Thyroid gland (tissue), 4 donors: ENCODE measurements around the gene POU2F2. TPM values are rescaled to one million over a fixed set of nuclear protein-coding genes. Genes with fewer than 3 reads are reported as not detected.
"Not testable (repeated sequence)": the region's sequence is repeated elsewhere in the genome, so short reads cannot be mapped to it uniquely, and the experiment has no call there.

Experiments used
- DNase-seq, 2 donors: peaks; one replicate each; pipeline ENCODE4 v3.0.0-alpha.2; 2019
- H3K27ac ChIP-seq, 3 donors: fragments of 200-600 bp; sonication (generic); 1 replicate in 2 of 3; 2 replicates in 1 of 3; pipeline ENCODE4 v1.5.1; 2016 to 2019; ENCODE audit warnings: mild to moderate bottlenecking in 1 of 3, moderate library complexity in 1 of 3
- H3K27me3 ChIP-seq: fragments of 200-600 bp; sonication (generic); one replicate; pipeline ENCODE4 v1.5.1; 2019
- H3K36me3 ChIP-seq, 2 donors: fragments of 200-600 bp; sonication (generic); one replicate each; pipeline ENCODE4 v1.5.1; 2016 to 2019
- H3K4me1 ChIP-seq, 2 donors: fragments of 200-600 bp; sonication (generic); one replicate each; pipeline ENCODE4 v1.5.1; 2017 to 2019
- H3K4me3 ChIP-seq, 3 donors: fragments of 200-600 bp; sonication (generic); replicated peaks in 1 of 3; 1 replicate in 2 of 3; 2 replicates in 1 of 3; pipeline ENCODE4 v1.5.1; 2016; ENCODE audit warnings: mild to moderate bottlenecking in 1 of 3
- H3K9me3 ChIP-seq: fragments of 200-600 bp; sonication (generic); one replicate; pipeline ENCODE4 v1.5.1; 2017
- CTCF ChIP-seq, 6 experiments: fragments of 200-600 bp in 3 of 6; fragments of 450-650 bp in 3 of 6; sonication (generic) in 3 of 6; IDR thresholded peaks; one replicate each; pipeline ENCODE4 v1.5.1; 2016 to 2019; ENCODE audit warnings: antibody characterized with exemption in 6 of 6, mild to moderate bottlenecking in 2 of 6, inconsistent platforms in 1 of 6, moderate library complexity in 1 of 6
- POLR2A ChIP-seq, 2 donors: fragments of 450-650 bp; IDR thresholded peaks; one replicate each; pipeline ENCODE4 v1.6.1; 2017; ENCODE audit warnings: antibody characterized with exemption in 2 of 2, mild to moderate bottlenecking in 2 of 2, moderate library complexity in 1 of 2
- WGBS, 2 donors: methylation state at CpG; one replicate each; pipeline ENCODE4 v1.1.5; 2017; 5-methylcytosine and 5-hydroxymethylcytosine counted together
- intact Hi-C: fragments of 100-400 bp; cut with DNase I; formaldehyde crosslinking; loops from one replicate; pipeline ENCODE4 v1.15.1; 2023
- total RNA-seq, 4 donors: library from RNA; depleted of rRNA; stranded (reverse); fragments of >200 nt; gene quantifications; one replicate each; pipeline ENCODE4 v1.2.3, GENCODE V29; 2016

The POU2F2 gene
- total RNA-seq, 4 donors from 2014 or later, result 0.11 to 0.49 (median 0.15) TPM

DNA sequence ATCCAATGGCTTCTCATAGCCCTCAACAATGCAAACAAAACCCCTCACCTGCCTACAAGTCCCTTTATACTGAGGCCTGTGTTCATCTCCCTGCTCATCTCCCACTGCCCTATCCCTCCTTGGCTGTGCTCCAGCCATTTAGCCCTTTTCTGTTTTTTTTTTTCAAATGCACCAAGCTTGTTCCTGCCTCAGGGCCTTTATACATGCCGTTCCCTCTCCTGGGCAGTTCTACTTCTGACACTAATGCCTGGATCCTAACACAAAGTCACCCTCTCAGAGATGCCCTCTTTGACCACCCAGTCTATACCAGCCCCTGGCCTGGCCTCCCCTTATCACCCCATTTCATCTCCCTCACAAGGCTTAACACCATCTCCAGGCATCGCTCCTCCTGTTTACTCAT, 29.4 kb downstream of the POU2F2 start:
- intact Hi-C loops, result no loop called here
- WGBS, 2 donors, result 74% methylated on average over 2 of the region's 2 CpGs
- no peaks in the 10 kb centered on the region for H3K36me3 ChIP-seq
- DNase-seq, result no peak
- H3K4me1 ChIP-seq, result no peaks in the 10 kb centered on the region
- no peaks in the 10 kb centered on the region for H3K27me3 ChIP-seq
- no peaks in the 10 kb centered on the region for H3K9me3 ChIP-seq
- no peak for TF ChIP-seq CTCF (IDR thresholded peaks at IDR 0.05)
- no peak for TF ChIP-seq POLR2A (IDR thresholded peaks at IDR 0.05)
- no peak overlapping the region for H3K4me3 ChIP-seq
- H3K27ac ChIP-seq, result no peak overlapping the region

GRCh38 chr19:42100241-42100640, 32.0 kb downstream of the POU2F2 start:
- H3K9me3 ChIP-seq, H3K27ac ChIP-seq, H3K4me1 ChIP-seq, DNase-seq, H3K27me3 ChIP-seq, H3K4me3 ChIP-seq, intact Hi-C loops, H3K36me3 ChIP-seq: not testable (repeated sequence)
- WGBS, 2 donors, result 93 to 94% methylated on average over 10 of the region's 10 CpGs

DNA sequence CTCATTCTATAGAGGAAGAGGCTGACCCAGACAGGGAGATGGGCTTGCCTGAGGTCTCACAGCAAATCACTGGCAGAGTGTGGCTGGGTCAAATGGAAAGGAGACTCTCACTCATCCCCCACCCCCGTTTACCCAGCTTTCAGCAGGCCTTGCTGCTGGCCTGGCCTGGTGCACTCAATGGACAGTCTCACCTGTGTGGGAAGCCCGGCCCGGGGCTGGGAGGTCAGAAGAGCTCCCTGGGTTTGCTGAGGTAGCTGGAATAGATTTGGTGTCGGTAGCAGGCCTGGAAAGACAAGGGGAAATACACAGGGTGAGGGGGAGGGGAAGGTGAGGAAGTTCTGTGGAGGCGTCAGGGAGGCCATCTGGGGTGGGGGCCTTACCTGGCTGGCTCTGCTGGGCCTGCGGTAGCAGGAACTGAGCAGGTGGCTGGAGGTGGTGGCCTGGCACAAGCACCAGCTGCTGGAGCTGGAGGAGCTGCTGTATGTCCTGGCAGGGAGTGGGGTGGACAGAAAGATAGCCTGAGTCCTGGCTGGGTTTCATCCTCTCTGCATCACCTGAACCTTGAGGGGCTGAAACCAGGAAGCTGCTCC, 32.8 kb downstream of the POU2F2 start:
- no peak overlapping the region for H3K4me3 ChIP-seq
- intact Hi-C loops, result no loop called here
- H3K27me3 ChIP-seq, result peaks cover 10% of the 10 kb centered on the region
- no peaks in the 10 kb centered on the region for H3K9me3 ChIP-seq
- TF ChIP-seq POLR2A (IDR thresholded peaks at IDR 0.05) (no peak), CTCF (IDR thresholded peaks at IDR 0.05) (no peak)
- no peaks in the 10 kb centered on the region for H3K4me1 ChIP-seq
- H3K36me3 ChIP-seq, result no peaks in the 10 kb centered on the region
- WGBS, 2 donors, result 60 to 78% methylated on average over 6 of the region's 6 CpGs
- H3K27ac ChIP-seq, result no peak overlapping the region
- no peak for DNase-seq

GRCh38 chr19:42098781-42099180, 33.5 kb downstream of the POU2F2 start:
- Histone ChIP-seq H3K27ac (no peak overlapping the region), H3K36me3 (no peaks in the 10 kb centered on the region), H3K4me3 (no peak overlapping the region), H3K27me3 (peaks cover 10% of the 10 kb centered on the region), H3K4me1 (no peaks in the 10 kb centered on the region), H3K9me3 (no peaks in the 10 kb centered on the region)
- WGBS, 2 donors, result 83 to 89% methylated on average over 6 of the region's 6 CpGs
- no peak for DNase-seq
- TF ChIP-seq CTCF (IDR thresholded peaks at IDR 0.05) (no peak), POLR2A (IDR thresholded peaks at IDR 0.05) (no peak)
- intact Hi-C loops, result no loop called here

GRCh38 chr19:42097461-42097860, 34.8 kb downstream of the POU2F2 start:
- WGBS, 2 donors, result 75 to 88% methylated on average over 5 of the region's 5 CpGs
- Histone ChIP-seq H3K4me3 (no peak overlapping the region), H3K36me3 (no peaks in the 10 kb centered on the region), H3K4me1 (no peaks in the 10 kb centered on the region), H3K27me3 (peaks cover 10% of the 10 kb centered on the region), H3K9me3 (no peaks in the 10 kb centered on the region), H3K27ac (no peak overlapping the region)
- no peak for DNase-seq
- intact Hi-C loops, result no loop called here
- TF ChIP-seq CTCF (IDR thresholded peaks at IDR 0.05), result no peak
